GM19351 (cell line): ENCODE measurements around the gene ATP6V1E1.
"Not testable (repeated sequence)": the region's sequence is repeated elsewhere in the genome, so short reads cannot be mapped to it uniquely, and the experiment has no call there.

Source experiments
- ATAC-seq: cut with Tn5 transposase; IDR thresholded peaks from one replicate; pipeline ENCODE4 v1.9.1; 2021; ENCODE audit warnings: mild to moderate bottlenecking, moderate library complexity; ENCODE audit not compliant: unreplicated experiment

Gene ATP6V1E1

DNA sequence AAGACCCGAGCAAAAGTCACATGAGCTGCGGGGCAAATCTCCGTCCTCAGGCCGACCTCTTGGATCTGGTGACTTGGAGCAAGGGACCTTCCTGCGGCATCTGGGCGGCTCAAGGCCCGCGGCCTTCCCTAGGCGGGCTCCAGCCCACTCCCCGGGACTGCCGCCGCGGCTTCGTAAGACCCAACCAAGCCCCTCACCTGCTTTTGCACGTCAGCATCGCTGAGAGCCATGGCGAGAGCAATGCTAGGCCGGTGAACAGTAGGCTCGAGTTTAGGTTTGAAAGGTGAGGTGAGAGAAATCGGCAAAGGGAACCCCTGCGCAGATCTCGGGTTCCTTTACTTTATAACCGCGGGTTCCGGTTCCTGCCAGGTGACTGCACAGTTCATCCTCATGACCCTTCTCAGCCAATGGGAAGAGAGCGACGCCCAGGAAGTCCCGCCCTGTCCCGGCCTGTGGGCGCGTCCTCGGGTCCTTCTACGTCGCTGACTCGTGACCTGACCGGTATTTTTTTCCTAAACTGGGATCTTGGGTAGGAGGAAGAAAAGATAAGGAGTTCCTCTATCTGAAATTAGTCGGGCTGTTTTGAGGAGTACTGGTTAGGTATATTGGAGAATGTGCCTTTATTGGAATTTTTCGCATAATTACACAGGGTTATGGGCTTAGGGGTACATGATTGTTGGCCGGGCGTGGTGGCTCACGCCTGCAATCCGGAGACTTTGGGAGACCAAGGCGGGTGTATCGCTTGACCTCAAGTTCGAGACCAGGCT lies at the start of gene ATP6V1E1:
ATP6V1E1 (minus strand) TSS at position 344 of the 767 bp plus-strand sequence; CDS start at position 230, 114 bp downstream.
- peak; percentile 99 for ATAC-seq

DNA sequence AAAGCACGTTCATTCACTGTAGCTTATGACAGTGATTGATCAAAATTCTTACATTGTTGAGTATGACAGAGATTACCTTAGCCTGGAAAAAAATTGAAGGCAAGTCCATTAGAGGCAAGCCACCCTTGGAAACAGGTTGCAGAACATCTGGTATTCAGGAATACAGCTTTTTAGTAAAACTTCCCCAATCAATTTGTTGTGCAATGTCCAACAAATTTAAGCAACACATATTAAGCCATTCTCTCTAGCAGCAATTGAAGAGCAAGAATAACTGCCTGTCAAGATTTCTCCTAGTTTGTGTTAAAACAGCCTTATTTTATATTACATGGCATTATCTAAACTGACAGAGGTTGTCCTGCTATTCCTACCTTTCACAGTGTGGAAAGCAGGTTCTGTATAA lies 47.0 kb upstream of the ATP6V1E1 start:
- no peak for ATAC-seq

DNA sequence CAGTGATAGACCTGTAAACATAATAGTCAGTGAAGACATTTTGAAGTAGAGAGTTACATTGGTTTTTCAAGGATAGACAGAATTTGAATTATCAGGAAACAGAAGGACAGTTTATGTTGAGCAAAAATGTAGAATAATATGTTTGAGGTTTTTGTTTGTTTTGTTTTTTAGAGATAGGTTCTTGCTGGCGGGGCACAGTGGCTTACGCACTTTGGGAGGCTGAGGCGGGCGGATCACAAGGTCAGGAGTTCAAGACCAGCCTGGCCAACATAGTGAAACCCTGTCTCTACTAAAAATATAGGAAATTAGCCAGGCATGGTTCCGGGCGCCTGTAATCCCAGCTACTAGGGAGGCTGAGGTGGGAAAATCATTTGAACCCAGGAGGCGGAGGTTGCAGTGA lies 45.6 kb upstream of the ATP6V1E1 start:
- ATAC-seq: no peak

DNA sequence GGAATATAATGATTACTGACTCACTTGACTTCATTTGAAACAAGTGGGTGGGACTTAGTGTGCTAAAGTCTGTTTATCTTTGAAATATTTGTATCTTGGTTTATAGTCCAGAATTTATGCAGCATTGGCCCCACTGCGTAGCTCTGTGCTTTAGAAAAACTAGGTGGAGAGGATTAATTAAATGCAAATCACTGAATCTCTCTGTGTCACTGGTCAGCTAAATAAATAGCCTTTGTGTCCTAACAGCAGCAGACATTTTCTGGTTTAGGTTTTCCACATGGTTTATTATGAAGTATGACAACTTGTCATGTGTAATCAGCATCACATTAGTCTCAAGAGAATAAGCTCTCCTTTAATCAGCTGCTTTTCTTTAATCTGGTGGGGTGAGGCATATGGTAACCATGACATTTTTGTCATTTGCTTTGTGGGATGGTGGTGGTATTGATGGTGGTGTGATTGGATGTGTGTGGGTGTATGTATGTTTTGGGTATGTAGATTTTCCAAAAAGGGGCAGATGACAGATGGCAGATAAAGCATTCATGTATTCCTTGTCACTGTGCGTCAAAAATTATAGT lies 44.0 kb upstream of the ATP6V1E1 start:
- ATAC-seq: no peak

DNA sequence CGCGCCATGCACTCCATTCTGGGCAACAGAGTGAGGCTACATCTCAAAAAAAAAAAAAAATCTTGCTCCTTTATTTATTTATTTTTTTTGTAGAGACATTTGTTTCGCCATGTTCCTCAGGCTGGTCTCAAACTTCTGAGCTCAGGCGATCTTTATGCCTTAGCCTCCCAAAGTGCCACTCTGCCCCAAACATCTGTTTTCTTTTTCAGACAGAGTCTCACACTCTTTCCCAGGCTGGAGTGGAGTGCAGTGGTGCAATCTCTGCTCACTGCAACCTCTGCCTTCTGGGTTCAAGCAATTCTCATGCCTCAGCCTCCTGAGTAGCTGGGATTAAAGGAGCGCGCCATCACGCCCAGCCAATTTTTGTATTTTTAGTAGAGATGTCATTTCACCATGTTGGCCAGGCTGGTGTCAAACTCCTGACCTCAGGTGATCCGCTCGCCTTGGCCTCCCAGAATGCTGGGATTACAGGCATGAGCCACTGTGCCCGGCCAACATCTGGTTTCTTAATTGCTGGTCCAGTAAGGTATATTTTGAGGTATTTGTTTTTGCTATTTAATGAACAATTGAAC lies 43.1 kb upstream of the ATP6V1E1 start:
- ATAC-seq: not testable (repeated sequence)

DNA sequence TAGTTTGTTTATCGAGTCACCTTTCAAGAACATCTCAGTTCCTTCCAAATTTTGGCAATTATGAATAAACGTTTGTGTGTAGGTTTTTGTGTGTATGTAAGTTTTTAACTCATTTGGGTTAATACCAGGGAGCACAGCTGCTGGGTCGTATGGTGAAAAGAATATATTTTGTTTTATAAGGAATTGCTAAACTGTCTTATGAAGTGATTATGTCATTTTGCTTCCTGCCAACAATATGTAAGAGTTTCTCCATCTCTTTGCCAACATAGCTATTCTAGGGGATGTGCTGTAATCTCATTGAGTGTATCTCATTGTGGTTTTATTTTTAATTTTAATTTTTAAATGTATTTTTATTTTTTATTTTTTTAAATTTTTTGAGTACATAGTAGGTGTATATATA lies 37.3 kb upstream of the ATP6V1E1 start:
- no peak for ATAC-seq

DNA sequence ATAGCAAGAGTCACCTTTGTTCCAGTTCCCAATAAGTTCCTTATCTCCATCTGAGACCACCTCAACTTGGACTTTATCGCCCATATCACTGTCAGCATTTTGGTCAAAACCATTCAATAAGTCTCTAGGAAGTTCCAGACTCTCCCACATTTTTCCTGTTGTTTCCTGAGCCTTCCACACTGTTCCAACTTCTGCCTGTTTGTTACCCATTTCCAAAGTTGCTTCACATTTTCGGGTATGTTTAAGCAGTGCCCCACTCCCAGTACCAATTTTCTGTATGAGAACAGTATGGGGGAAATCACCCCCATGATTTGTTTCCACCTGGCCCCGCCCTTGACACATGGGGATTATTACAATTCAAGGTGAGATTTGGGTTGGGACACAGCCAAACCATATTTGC lies 36.7 kb upstream of the ATP6V1E1 start:
- no peak for ATAC-seq

DNA sequence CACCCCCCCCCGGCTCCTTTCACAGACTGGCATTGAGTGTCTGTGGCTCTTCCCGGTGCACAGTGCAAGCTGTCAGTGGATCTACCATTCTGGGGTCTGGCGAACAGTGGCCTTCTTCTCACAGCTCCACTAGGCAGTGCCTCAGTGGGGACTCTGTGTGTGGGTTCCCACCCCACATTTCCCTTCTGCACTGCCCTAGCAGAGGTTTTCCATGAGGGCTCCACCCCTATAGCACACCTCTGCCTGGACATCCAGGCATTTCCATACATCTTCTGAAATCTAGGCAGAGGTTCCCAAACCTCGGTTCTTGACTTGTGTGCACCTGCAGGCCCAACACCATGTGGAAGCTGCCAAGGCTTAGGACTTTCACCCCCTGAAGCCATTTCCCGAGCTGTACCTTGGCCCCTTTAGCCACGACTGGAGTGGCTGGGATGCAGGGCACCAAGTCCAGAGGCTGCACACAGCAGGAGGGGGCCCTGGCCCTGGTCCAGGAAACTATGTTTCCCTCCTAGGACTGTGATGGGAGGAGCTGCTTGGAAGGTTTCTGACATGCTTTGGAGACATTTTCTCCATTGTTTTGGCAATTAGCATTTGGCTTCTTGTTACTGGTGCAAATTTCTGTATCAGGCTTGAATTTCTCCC lies 36.0 kb upstream of the ATP6V1E1 start:
- no peak for ATAC-seq

DNA sequence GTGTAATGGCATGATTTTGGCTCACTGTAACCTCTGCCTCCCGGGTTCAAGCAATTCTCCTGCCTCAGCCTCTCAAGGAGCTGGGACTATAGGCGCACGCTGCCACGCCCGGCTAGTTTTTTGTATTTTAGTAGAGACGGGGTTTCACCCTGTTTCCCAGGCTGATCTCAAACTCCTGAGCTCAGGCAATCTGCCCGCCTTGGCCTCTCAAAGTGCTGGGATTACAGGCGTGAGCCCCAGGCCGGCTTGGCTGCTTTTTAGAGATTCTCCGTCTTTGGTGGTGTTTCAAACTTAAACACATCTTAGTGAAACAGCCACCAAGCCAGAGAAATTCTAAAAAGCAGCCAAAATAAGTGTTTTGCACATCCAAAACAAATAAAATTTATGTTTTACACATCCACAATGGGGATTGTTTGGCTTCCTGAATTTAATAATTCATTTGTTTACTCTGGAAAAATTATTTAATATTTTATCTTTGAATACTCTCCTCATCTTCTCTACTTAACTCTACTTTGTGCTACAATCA lies 28.4 kb upstream of the ATP6V1E1 start:
- no peak for ATAC-seq

DNA sequence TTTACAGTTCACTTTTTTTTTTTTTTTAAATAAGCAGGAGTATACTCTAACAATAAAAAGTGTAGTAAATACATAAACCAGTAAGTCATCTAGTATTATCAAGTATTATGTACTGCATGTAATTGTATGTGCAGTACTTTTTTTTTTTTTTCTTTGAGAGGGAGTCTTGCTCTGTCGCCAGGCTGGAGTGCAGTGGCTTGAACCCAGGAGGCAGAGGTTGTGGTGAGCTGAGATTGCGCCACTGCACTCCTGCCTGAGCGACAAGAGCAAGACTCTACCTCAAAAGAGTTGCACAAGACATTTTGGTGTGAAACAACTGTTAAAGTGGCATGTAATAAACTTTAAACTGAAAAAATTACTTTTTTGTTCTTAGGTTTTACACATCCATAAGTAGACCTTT lies 26.7 kb upstream of the ATP6V1E1 start:
- no peak for ATAC-seq

DNA sequence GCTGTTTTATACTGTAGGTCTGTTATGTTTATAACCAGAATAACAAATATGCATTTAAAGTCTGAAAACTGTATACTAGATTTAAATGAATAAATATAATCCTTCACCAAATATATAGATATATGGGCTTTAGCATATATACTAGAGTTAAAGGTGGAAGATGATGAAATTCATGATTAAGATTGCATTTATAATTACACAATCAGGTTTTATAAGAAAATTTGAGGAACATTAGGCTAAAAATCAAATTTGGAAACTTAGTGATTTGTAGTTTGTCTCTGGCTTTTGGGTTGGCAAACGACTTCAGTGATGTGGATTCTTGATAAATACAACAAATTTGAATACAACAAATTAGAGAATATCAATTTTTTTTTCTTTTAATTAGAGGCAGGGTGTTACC lies 20.0 kb upstream of the ATP6V1E1 start:
- ATAC-seq: no peak

DNA sequence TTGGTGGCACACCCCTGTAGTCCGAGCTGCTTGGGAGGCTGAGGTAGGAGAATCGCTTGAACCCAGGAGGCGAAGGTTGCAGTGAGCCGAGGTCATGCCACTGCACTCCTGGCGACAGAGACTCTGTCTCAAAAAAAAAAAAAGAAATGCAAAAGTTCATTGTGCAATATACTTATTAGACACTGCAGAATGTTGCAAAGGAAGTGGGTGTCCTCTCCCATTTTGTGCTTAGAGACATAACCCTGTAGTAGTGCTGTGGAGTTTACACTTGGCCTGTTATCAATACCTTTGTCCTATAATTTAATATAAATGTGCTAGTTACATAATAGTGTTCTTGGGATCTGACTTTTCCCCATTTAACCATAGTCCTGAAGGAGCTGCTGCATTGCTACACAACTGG lies 19.4 kb upstream of the ATP6V1E1 start:
- ATAC-seq: no peak

DNA sequence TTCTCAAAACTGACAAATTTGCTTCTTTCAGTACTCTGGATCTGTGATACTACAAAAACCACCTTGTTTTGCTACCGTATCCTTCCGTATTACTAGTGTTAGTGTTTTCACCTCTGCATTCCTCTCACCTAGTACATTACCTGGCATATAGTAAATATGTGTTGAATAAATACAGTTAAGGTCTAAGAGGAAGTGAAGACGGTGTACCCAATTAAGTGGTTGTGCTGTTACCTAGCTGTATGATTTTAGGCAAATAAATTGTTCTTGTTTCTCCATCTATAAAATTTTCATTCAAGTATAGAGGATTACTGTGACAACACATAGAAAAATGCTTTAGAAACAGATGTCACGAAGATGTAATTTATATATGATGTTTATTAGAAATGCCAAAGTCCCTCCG lies 18.9 kb upstream of the ATP6V1E1 start:
- no peak for ATAC-seq

DNA sequence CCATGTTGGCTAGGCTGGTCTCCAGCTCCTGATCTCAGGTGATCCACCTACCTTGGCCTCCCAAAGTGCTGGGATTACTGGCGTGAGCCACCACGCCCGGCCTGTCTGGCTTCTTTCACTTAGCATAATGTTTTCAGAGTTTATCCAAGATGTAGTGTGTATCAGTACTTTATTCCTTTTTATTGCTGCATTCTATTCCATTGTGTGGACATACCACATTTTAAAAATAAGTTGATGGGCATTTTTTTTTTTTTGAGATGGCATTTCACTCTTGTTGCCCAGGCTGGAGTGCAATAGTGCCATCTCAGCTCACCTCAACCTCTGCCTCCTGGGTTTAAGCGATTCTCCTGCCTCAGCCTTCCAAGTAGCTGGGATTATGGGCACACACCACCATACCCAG lies 13.8 kb upstream of the ATP6V1E1 start:
- not testable (repeated sequence) for ATAC-seq

DNA sequence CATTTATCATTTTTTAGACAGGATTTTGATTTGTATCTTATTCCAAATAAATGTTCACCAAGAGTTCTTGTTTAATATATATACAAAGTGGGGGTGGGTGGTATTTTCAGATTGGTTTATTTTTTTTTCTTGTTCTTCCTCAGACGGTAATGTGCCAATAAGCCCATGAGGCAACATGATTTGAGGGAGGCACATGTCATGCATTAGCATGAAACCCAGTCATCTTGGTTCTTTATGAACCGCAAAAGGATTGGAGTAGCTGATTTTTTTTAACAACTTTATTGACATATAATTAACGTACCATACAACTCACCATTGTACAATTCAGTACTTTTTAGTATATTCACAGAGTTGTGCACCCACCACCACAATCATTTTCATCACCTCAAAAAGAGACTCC lies 12.7 kb upstream of the ATP6V1E1 start:
- no peak for ATAC-seq

DNA sequence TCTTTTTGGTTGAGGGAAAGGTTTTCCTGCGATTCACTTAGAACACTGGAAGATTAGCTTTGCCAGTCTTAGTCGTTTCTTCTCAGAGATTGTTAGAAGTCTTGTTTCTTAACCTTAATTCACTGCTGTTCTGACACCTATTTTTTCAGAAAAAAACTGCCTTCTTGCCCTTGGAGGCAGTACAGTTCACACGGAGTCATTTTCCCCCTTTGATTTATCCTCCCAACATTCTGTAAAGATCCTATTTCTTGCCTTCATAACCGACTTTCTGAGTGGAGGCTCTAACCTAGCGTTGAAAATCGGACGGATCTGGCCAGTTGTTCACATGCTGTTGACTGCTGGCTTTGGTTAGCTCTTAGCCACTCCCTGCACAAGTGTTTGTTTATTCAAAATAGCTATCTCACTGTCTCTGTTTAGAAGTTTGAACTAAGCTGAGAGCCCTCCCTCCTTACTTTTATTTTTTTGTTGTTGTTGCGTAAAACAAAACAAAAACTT lies 10.7 kb upstream of the ATP6V1E1 start:
- ATAC-seq: peak; percentile 40

DNA sequence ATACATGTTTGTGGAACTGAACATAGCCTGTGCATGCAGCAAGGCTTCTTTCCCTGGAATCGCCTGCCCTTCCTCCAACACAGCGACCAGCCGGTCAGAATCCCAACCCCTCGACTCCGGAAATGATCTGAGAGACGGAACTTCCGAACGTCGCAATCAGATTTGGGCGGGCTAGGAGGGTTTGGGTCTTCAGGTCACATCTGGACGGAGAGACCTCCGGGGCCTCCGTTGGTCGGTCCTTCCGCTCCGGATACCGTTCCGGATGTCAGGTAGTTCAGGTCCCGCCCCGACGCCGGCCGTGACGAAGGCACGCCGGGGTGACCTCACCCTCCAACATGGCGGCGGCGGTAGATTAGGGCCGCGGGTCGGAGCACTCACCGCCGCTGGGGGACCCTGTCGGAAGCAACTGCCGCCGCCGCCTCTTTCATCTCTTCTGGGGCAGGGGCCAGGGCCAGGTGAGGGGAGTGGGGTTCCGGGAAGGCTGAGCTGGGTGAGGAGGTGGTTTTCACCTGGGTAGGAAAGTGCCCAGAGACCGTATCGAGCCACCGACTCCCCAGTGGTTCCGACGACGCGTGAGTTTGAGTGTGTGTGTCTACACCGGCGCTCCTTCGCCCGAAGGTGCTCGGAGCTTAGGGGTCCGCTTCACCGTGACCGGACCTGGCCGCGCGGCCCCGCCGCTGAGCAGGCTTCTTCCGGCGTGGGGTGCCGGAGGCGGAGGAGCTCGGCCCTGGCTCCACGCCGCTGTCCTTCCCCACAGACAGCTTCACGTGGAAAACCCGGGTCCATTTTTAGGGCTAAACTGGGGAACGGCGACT lies 10.1 kb upstream of the ATP6V1E1 start, which contains the start of gene BCL2L13:
BCL2L13 (plus strand) TSS at position 326 of the 815 bp plus-strand sequence. CDS start 16,955 bp downstream, outside the sequence.
- peak; percentile 89 for ATAC-seq

DNA sequence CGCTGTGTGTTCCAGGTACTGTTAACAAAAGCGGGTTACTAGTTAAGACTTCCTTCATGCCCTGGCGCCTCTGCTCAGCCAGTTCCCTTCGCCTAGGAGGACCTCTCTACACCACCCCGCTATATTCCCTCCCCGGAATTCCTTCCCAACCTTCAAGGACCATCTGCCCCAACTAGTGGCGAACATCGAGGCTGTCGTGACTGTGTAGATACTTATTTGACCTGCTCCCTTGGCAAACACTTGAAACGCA lies 9.6 kb upstream of the ATP6V1E1 start:
- ATAC-seq: peak; percentile 29

DNA sequence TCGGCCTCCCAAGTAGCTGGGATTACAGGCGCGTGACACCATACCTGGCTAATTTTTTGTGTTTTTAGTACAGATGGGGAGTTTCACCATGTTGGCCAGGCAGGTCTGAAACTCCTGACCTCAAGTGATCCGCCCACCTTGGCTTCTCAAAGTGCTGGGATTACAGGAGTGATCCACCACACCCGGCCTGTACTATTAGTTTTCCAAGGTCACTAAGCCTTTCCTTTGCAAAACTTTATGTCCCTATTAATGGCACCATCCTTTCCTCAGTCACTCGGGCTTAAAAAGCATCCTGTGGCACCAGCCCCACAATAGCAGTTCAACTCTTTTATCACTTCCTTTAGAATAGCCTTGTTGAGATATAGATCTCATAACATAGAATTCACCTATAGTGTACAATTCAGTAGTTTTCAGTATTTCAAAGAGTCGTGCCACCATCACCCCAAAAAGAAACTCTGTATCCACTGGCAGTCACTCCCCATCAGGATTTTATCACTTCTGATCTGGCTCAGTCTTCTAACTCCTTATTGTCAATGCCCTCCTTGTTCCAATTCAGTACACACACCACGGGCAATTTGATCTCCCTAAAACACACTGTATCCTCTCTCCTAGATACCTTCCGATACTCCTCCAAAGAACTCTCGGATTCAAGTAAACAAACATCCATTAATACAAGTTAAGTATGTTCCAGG lies 9.1 kb upstream of the ATP6V1E1 start:
- no peak for ATAC-seq

DNA sequence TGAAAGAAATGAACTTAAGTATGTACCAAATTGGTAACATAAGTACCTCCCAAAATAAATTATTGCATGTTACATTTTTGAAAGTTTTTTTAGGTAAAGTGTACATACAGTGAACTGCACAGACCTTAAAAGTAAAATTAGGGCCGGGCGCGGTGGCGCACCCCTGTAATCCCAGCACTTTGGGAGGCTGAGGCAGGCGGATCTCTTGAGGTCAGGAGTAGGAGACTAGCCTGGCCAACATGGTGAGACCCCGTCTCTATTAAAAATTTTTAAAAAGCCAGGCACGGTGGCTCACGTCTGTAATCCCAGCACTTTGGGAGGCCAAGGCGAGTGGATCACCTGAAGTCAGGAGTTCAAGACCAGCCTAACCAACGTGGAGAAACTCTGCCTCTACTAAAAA lies 8.3 kb upstream of the ATP6V1E1 start:
- ATAC-seq: not testable (repeated sequence)
